A549 (cell line): Measurements from ENCODE around the gene ZNF670. TPM values are rescaled to one million over a fixed set of nuclear protein-coding genes. Genes with fewer than 3 reads are reported as not detected.
A peak's percentile ranks its signal among the peaks of the same experiment; 100 is the strongest.

Experiments
- ATAC-seq, 2 experiments: fragments of 200-7000 bp in 1 of 2; fragments of >200 bp in 1 of 2; cut with Nextera tagmentation in 1 of 2; cut with Tn5 transposase in 1 of 2; 3 replicates each; pipeline versions ENCODE4 v1.8.0 to v1.9.1; 2018 to 2020; ENCODE audit warnings: mild to moderate bottlenecking in 1 of 2, moderate library complexity in 1 of 2
- CTCF ChIA-PET: fragments of 300-600 bp; sonication (Branson Sonifier 250); formaldehyde crosslinking; extraction: SDS; loops from one replicate; lab custom pipeline; 2021; ENCODE audit warnings: antibody characterized with exemption, inconsistent platforms; lab: Yijun Ruan, JAX
- POLR2A ChIA-PET: fragments of 350-600 bp; formaldehyde crosslinking; extraction: SDS; loops from one replicate; lab custom pipeline; 2021; ENCODE audit warnings: antibody characterized with exemption, inconsistent platforms; lab: Yijun Ruan, JAX
- DNase-seq, 2 experiments: peaks; one replicate each; pipeline versions ENCODE4 v3.0.0 to v3.0.0-alpha.2; 2011 to 2016; ENCODE audit warnings: low read depth in 1 of 2, low spot score in 1 of 2
- FAIRE-seq: peaks from 2 replicates; lab custom pipeline; 2011; peaks lifted over from hg19 to GRCh38; lab: Jason Lieb, UNC
- H3K27ac ChIP-seq, 2 experiments: fragments of >200 bp; sonication (Bioruptor Twin); formaldehyde crosslinking; 3 replicates each; pipeline ENCODE4 v1.5.1; 2016 to 2017
- H3K4me1 ChIP-seq: fragments of >200 bp; sonication (Bioruptor Twin); formaldehyde crosslinking; 3 replicates; pipeline ENCODE4 v1.6.1; 2016
- H3K4me2 ChIP-seq: fragments of >200 bp; sonication (Bioruptor Twin); formaldehyde crosslinking; 3 replicates; pipeline ENCODE4 v1.6.1; 2016
- H3K4me3 ChIP-seq: fragments of >200 bp; sonication (Bioruptor Twin); formaldehyde crosslinking; 3 replicates; pipeline ENCODE4 v1.5.1; 2016
- H3K9me3 ChIP-seq: fragments of >200 bp; sonication (Bioruptor Twin); formaldehyde crosslinking; 3 replicates; pipeline ENCODE4 v1.6.1; 2016
- ATOH8 ChIP-seq: fragments of 250-450 bp; sonication (Bioruptor Pico); IDR thresholded peaks from 2 replicates; pipeline ENCODE4 v1.5.0; 2020; ENCODE audit warnings: low read depth, mild to moderate bottlenecking, moderate library complexity
- BHLHE40 ChIP-seq: IDR thresholded peaks from 2 replicates; pipeline ENCODE4 v1.6.1; 2012; ENCODE audit warnings: low read depth, low read length, inconsistent platforms
- CEBPB ChIP-seq, 2 experiments: fragments of >200 bp in 1 of 2; sonication (Bioruptor Twin) in 1 of 2; formaldehyde crosslinking in 1 of 2; IDR thresholded peaks; 2 replicates each; pipeline ENCODE4 v1.6.1; 2012 to 2016
- CHD2 ChIP-seq: fragments of 150-350 bp; IDR thresholded peaks from 2 replicates; pipeline ENCODE4 v1.6.1; 2014; ENCODE audit warnings: low read length; ENCODE audit not compliant: partially characterized antibody
- EHMT2 ChIP-seq: fragments of 200-600 bp; sonication (generic); IDR thresholded peaks from 2 replicates; pipeline ENCODE4 v1.6.1; 2016; ENCODE audit warnings: antibody characterized with exemption, low read depth, mild to moderate bottlenecking, moderate library complexity
- FOXS1 ChIP-seq: fragments of 250-450 bp; sonication (Bioruptor Pico); IDR thresholded peaks from 2 replicates; pipeline ENCODE4 v1.5.0; 2020; ENCODE audit warnings: mild to moderate bottlenecking, moderate library complexity
- HOXA7 ChIP-seq: fragments of 250-450 bp; sonication (Bioruptor Pico); IDR thresholded peaks from 2 replicates; pipeline ENCODE4 v1.5.0; 2020; ENCODE audit warnings: mild to moderate bottlenecking, moderate library complexity
- JUN ChIP-seq, 2 experiments: fragments of >200 bp; sonication (Bioruptor Twin); formaldehyde crosslinking; IDR thresholded peaks; 2 replicates in 1 of 2; 3 replicates in 1 of 2; pipeline ENCODE4 v1.6.1; 2016 to 2017
- KDM1A ChIP-seq: fragments of 200-600 bp; sonication (generic); IDR thresholded peaks from 2 replicates; pipeline ENCODE4 v1.6.1; 2016; ENCODE audit warnings: low read depth, mild to moderate bottlenecking
- MAFK ChIP-seq: fragments of 450-650 bp; IDR thresholded peaks from 2 replicates; pipeline ENCODE4 v1.6.1; 2014; ENCODE audit not compliant: partially characterized antibody
- NPAS2 ChIP-seq: fragments of 250-450 bp; sonication (Bioruptor Pico); IDR thresholded peaks from 2 replicates; pipeline ENCODE4 v1.8.0; 2022; ENCODE audit warnings: mild to moderate bottlenecking, moderate library complexity, borderline replicate concordance
- PHF8 ChIP-seq: fragments of 200-600 bp; sonication (generic); IDR thresholded peaks from 2 replicates; pipeline ENCODE4 v1.6.1; 2016; ENCODE audit warnings: low read depth, mild to moderate bottlenecking, antibody characterized with exemption, moderate library complexity, borderline replicate concordance
- RCOR1 ChIP-seq: fragments of 150-350 bp; IDR thresholded peaks from 2 replicates; pipeline ENCODE4 v1.6.1; 2014; ENCODE audit warnings: antibody characterized with exemption, low read length, low read depth
- RFX5 ChIP-seq: fragments of 450-650 bp; IDR thresholded peaks from 2 replicates; pipeline ENCODE4 v1.7.1; 2014; ENCODE audit warnings: antibody characterized with exemption, mild to moderate bottlenecking, moderate library complexity
- SREBF2 ChIP-seq: fragments of 450-650 bp; IDR thresholded peaks from 2 replicates; pipeline ENCODE4 v1.6.1; 2014; ENCODE audit warnings: mild to moderate bottlenecking, moderate library complexity
- TFCP2L1 ChIP-seq: fragments of 250-450 bp; sonication (Bioruptor Pico); IDR thresholded peaks from 2 replicates; pipeline ENCODE4 v1.5.0; 2021; ENCODE audit warnings: mild to moderate bottlenecking
- ZFP36 ChIP-seq: fragments of 450-650 bp; IDR thresholded peaks from 2 replicates; pipeline ENCODE4 v1.6.1; 2014; ENCODE audit warnings: borderline replicate concordance; ENCODE audit not compliant: partially characterized antibody
- ZNF302 ChIP-seq: fragments of 250-450 bp; sonication (Bioruptor Pico); IDR thresholded peaks from 2 replicates; pipeline ENCODE4 v1.9.0; 2021; ENCODE audit warnings: inconsistent platforms, mild to moderate bottlenecking, moderate library complexity
- ZSCAN20 ChIP-seq: fragments of 250-450 bp; sonication (Bioruptor Pico); IDR thresholded peaks from 2 replicates; pipeline ENCODE4 v1.8.0; 2022; ENCODE audit warnings: mild to moderate bottlenecking, moderate library complexity
- WGBS: methylation state at CpG from one replicate; pipeline ENCODE4 v1.1.6; 2017; ENCODE audit errors: missing lambda C conversion rate; 5-methylcytosine and 5-hydroxymethylcytosine counted together
- polyA plus RNA-seq, 4 experiments: library from polyadenylated mRNA; depleted of rRNA in 3 of 4; stranded (reverse); fragments of >200 nt; fragmentation: RNase III in 1 of 4; extraction: RNeasy Plus Mini Kit Qiagen cat#74134 plus additional on column Dnase treatment in 1 of 4; gene quantifications; 2 replicates in 3 of 4; 3 replicates in 1 of 4; pipeline ENCODE4 v1.2.3, GENCODE V29; 2011 to 2017
- TF ChIP-seq, protein P1 (sequence below): fragments of >200 bp; sonication (Bioruptor Twin); formaldehyde crosslinking; IDR thresholded peaks from 3 replicates; pipeline ENCODE4 v1.6.1; 2016
- TF ChIP-seq, protein P2 (sequence below): fragments of 200-600 bp; sonication (generic); IDR thresholded peaks from 2 replicates; pipeline ENCODE4 v1.6.1; 2016; ENCODE audit warnings: antibody characterized with exemption, mild to moderate bottlenecking, moderate library complexity
- TF ChIP-seq, protein P3 (sequence below): fragments of 250-450 bp; sonication (Bioruptor Pico); IDR thresholded peaks from 2 replicates; pipeline ENCODE4 v1.5.0; 2021; ENCODE audit warnings: mild to moderate bottlenecking, moderate library complexity, borderline replicate concordance
- TF ChIP-seq, protein P4 (sequence below): IDR thresholded peaks from 2 replicates; pipeline ENCODE4 v1.6.1; 2012

Gene ZNF670
- polyA plus RNA-seq, 2 of the 4 experiments (the other 2 are of a cell fraction) = 2.9 to 4.3 TPM

DNA sequence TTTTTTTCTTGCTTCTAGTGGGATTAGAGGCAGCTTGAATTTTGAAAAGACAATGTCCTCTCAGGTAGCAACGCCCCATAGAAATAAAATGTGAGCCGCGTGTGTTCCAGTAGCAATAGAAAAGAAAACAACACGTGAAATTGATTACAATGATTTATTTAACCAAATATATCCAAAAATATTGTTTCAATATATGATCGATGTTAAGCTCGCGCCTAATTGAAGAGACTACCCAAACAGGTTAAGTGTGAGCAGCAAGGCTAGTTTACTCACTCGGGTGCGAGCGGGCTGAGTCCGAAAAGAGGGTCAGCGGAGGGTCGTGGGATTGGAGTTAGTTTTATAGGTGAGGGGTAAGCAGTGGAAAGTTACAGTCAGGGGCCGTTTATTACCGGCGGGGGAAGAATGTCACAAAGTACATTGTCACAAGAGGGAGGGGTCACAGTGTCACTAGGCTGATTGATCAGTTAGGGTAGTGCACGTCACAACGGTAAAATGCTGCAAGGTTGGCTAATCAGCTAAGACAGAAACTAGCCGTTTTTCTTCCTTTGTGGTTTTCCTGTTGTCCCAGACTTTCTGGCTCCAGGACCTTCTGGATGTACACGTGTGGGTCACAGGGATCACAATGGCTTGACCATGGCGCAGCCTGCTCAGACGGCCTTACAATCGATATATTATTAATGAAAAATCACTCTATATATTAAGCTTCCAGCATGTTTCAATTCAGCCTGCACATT is 697 bp upstream of the ZNF670 start:
- peak overlapping the region; percentile 75 for H3K4me3 ChIP-seq
- ATAC-seq = no peak
- H3K9me3 ChIP-seq = peaks cover 47% of the 10 kb centered on the region
- 75% methylated on average over 23 of the region's 23 CpGs for WGBS
- no peak overlapping the region for H3K27ac ChIP-seq
- CTCF ChIA-PET = no interaction called here
- peak overlapping the region; percentile 78 for H3K4me2 ChIP-seq
- no peak for TF ChIP-seq HOXA7
- TF ChIP-seq, protein P1, sequence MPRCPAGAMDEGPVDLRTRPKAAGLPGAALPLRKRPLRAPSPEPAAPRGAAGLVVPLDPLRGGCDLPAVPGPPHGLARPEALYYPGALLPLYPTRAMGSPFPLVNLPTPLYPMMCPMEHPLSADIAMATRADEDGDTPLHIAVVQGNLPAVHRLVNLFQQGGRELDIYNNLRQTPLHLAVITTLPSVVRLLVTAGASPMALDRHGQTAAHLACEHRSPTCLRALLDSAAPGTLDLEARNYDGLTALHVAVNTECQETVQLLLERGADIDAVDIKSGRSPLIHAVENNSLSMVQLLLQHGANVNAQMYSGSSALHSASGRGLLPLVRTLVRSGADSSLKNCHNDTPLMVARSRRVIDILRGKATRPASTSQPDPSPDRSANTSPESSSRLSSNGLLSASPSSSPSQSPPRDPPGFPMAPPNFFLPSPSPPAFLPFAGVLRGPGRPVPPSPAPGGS = no peak
- TF ChIP-seq, protein P2, sequence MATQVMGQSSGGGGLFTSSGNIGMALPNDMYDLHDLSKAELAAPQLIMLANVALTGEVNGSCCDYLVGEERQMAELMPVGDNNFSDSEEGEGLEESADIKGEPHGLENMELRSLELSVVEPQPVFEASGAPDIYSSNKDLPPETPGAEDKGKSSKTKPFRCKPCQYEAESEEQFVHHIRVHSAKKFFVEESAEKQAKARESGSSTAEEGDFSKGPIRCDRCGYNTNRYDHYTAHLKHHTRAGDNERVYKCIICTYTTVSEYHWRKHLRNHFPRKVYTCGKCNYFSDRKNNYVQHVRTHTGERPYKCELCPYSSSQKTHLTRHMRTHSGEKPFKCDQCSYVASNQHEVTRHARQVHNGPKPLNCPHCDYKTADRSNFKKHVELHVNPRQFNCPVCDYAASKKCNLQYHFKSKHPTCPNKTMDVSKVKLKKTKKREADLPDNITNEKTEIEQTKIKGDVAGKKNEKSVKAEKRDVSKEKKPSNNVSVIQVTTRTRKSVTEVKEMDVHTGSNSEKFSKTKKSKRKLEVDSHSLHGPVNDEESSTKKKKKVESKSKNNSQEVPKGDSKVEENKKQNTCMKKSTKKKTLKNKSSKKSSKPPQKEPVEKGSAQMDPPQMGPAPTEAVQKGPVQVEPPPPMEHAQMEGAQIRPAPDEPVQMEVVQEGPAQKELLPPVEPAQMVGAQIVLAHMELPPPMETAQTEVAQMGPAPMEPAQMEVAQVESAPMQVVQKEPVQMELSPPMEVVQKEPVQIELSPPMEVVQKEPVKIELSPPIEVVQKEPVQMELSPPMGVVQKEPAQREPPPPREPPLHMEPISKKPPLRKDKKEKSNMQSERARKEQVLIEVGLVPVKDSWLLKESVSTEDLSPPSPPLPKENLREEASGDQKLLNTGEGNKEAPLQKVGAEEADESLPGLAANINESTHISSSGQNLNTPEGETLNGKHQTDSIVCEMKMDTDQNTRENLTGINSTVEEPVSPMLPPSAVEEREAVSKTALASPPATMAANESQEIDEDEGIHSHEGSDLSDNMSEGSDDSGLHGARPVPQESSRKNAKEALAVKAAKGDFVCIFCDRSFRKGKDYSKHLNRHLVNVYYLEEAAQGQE = no peak
- TF ChIP-seq ZSCAN20 (CRISPR knock-in tag) = no peak
- no peak for TF ChIP-seq KDM1A
- TF ChIP-seq ATOH8 (CRISPR knock-in tag) = no peak
- no peak for TF ChIP-seq EHMT2
- no peak for TF ChIP-seq CHD2
- no peak for TF ChIP-seq SREBF2
- no peak for TF ChIP-seq FOXS1 (CRISPR knock-in tag)
- TF ChIP-seq, all 56 proteins: peak for 0
- no peak for DNase-seq
- FAIRE-seq = no peak
- 0 out of 3 replicates have a peak, but pooled peaks cover 3% of the 10 kb centered on the region for H3K4me1 ChIP-seq
- POLR2A ChIA-PET = interaction anchor here (0.6 to 1.6 kb wide), 8 partner anchors 9 to 1518 kb away, joined by 3 to 6 read pairs (median 4); no protein-coding TSS in a partner anchor

GRCh38 chr1:247077876-247078257 is 744 bp downstream of the ZNF670 start:
- DNase-seq (peak in 1 of 2 experiments; percentile 13), ATAC-seq (peak; percentile 8 to 15; a peak in 3 of 6 replicates), FAIRE-seq (no peak)
- H3K9me3 ChIP-seq = peaks cover 39% of the 10 kb centered on the region
- peak overlapping the region; percentile 75 for H3K4me3 ChIP-seq
- WGBS = 11% methylated on average over 8 of the region's 8 CpGs
- ChIA-PET POLR2A (interaction anchor here (1.0 to 1.6 kb wide), 3 partner anchors 10 to 34 kb away, joined by 3 to 5 read pairs (median 4); no protein-coding TSS in a partner anchor), CTCF (no interaction called here)
- peak overlapping the region; percentile 72 to 91 for H3K27ac ChIP-seq
- peak overlapping the region; percentile 78 for H3K4me2 ChIP-seq
- no peak for TF ChIP-seq JUN (IDR thresholded peaks at IDR 0.05)
- TF ChIP-seq NPAS2 (CRISPR knock-in tag) = no peak
- no peak for TF ChIP-seq PHF8
- TF ChIP-seq BHLHE40 = no peak
- no peak for TF ChIP-seq RFX5
- TF ChIP-seq MAFK = no peak
- TF ChIP-seq, protein P3, sequence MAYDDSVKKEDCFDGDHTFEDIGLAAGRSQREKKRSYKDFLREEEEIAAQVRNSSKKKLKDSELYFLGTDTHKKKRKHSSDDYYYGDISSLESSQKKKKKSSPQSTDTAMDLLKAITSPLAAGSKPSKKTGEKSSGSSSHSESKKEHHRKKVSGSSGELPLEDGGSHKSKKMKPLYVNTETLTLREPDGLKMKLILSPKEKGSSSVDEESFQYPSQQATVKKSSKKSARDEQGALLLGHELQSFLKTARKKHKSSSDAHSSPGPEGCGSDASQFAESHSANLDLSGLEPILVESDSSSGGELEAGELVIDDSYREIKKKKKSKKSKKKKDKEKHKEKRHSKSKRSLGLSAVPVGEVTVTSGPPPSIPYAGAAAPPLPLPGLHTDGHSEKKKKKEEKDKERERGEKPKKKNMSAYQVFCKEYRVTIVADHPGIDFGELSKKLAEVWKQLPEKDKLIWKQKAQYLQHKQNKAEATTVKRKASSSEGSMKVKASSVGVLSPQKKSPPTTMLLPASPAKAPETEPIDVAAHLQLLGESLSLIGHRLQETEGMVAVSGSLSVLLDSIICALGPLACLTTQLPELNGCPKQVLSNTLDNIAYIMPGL (CRISPR knock-in tag) = no peak
- TF ChIP-seq ZFP36 = no peak
- no peak for TF ChIP-seq RCOR1
- no peak for TF ChIP-seq HOXA7
- TF ChIP-seq, protein P4, sequence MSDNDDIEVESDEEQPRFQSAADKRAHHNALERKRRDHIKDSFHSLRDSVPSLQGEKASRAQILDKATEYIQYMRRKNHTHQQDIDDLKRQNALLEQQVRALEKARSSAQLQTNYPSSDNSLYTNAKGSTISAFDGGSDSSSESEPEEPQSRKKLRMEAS = no peak
- no peak for TF ChIP-seq TFCP2L1 (CRISPR knock-in tag)
- TF ChIP-seq CEBPB (IDR thresholded peaks at IDR 0.05) = no peak
- TF ChIP-seq ZNF302 (CRISPR knock-in tag) = no peak
- TF ChIP-seq, all 56 proteins: peak for 0
- H3K4me1 ChIP-seq = 0 out of 3 replicates have a peak, but pooled peaks cover 3% of the 10 kb centered on the region
